ENCODE measurements around the gene TEN1.
"Not testable (repeated sequence)": the region's sequence is repeated elsewhere in the genome, so short reads cannot be mapped to it uniquely, and the experiment has no call there.

TEN1 gene

GRCh38 chr17:76036497-76037261, 57.6 kb downstream of the TEN1 start:
- no peak overlapping the region for H3K4me3 ChIP-seq (ENCODE audit: low read depth in 1 of 5, low read length in 5 of 5)
- H3K9ac ChIP-seq (ENCODE audit: low read length in 5 of 5): no peak overlapping the region
- peaks cover 0 to 3% (median 0%) of the 10 kb centered on the region in 5 donors for H3K27me3 ChIP-seq (ENCODE audit: control insufficient read depth in 5 of 5, insufficient read depth in 4 of 5, low read length in 5 of 5)
- peaks cover 10 to 39% (median 36%) of the 10 kb centered on the region in 5 donors for H3K36me3 ChIP-seq (ENCODE audit: control insufficient read depth in 5 of 5, insufficient read depth in 5 of 5, low read length in 5 of 5)
- H3K4me1 ChIP-seq (ENCODE audit: control insufficient read depth in 5 of 5, insufficient read depth in 5 of 5, low read length in 5 of 5): peaks cover 0 to 4% (median 0%) of the 10 kb centered on the region in 5 donors
- H3K9me3 ChIP-seq (ENCODE audit: control insufficient read depth in 5 of 5, low read length in 5 of 5): no peaks in the 10 kb centered on the region
- no peak overlapping the region for H3K27ac ChIP-seq (ENCODE audit: low read depth, low read length)

GRCh38 chr17:76038050-76038449, 59.0 kb downstream of the TEN1 start:
- Histone ChIP-seq H3K4me3 (ENCODE audit: low read depth in 1 of 5, low read length in 5 of 5) (no peak overlapping the region), H3K27ac (ENCODE audit: low read depth, low read length) (no peak overlapping the region), H3K27me3 (ENCODE audit: control insufficient read depth in 5 of 5, insufficient read depth in 4 of 5, low read length in 5 of 5) (no peaks in the 10 kb centered on the region), H3K4me1 (ENCODE audit: control insufficient read depth in 5 of 5, insufficient read depth in 5 of 5, low read length in 5 of 5) (peaks cover 0 to 4% (median 0%) of the 10 kb centered on the region in 5 donors), H3K9me3 (ENCODE audit: control insufficient read depth in 5 of 5, low read length in 5 of 5) (no peaks in the 10 kb centered on the region), H3K9ac (ENCODE audit: low read length in 5 of 5) (no peak overlapping the region), H3K36me3 (ENCODE audit: control insufficient read depth in 5 of 5, insufficient read depth in 5 of 5, low read length in 5 of 5) (peaks cover 10 to 51% (median 46%) of the 10 kb centered on the region in 5 donors)

- H3K36me3 ChIP-seq (ENCODE audit: control insufficient read depth in 5 of 5, insufficient read depth in 5 of 5, low read length in 5 of 5): peaks cover 12 to 62% (median 57%) of the 10 kb centered on the region in 5 donors
- H3K4me1 ChIP-seq (ENCODE audit: control insufficient read depth in 5 of 5, insufficient read depth in 5 of 5, low read length in 5 of 5): peaks cover 0 to 4% (median 0%) of the 10 kb centered on the region in 5 donors
- H3K27ac ChIP-seq (ENCODE audit: low read depth, low read length): no peak overlapping the region
- H3K9ac ChIP-seq (ENCODE audit: low read length in 5 of 5): no peak overlapping the region
- H3K27me3 ChIP-seq (ENCODE audit: control insufficient read depth in 5 of 5, insufficient read depth in 4 of 5, low read length in 5 of 5): no peaks in the 10 kb centered on the region
- H3K9me3 ChIP-seq (ENCODE audit: control insufficient read depth in 5 of 5, low read length in 5 of 5): no peaks in the 10 kb centered on the region
- H3K4me3 ChIP-seq (ENCODE audit: low read depth in 1 of 5, low read length in 5 of 5): no peak overlapping the region
Observed at GRCh38 chr17:76039121-76039520, 60.1 kb downstream of the TEN1 start.

- Histone ChIP-seq H3K4me3 (ENCODE audit: low read depth in 1 of 5, low read length in 5 of 5) (no peak overlapping the region), H3K27ac (ENCODE audit: low read depth, low read length) (no peak overlapping the region), H3K4me1 (ENCODE audit: control insufficient read depth in 5 of 5, insufficient read depth in 5 of 5, low read length in 5 of 5) (peaks cover 0 to 4% (median 0%) of the 10 kb centered on the region in 5 donors), H3K9ac (ENCODE audit: low read length in 5 of 5) (no peak overlapping the region), H3K36me3 (ENCODE audit: control insufficient read depth in 5 of 5, insufficient read depth in 5 of 5, low read length in 5 of 5) (peaks cover 12 to 74% (median 70%) of the 10 kb centered on the region in 5 donors), H3K9me3 (ENCODE audit: control insufficient read depth in 5 of 5, low read length in 5 of 5) (no peaks in the 10 kb centered on the region), H3K27me3 (ENCODE audit: control insufficient read depth in 5 of 5, insufficient read depth in 4 of 5, low read length in 5 of 5) (no peaks in the 10 kb centered on the region)
Observed at GRCh38 chr17:76040376-76040775, 61.3 kb downstream of the TEN1 start.

- H3K36me3 ChIP-seq (ENCODE audit: control insufficient read depth in 5 of 5, insufficient read depth in 5 of 5, low read length in 5 of 5): peaks cover 9 to 97% (median 91%) of the 10 kb centered on the region in 5 donors
Observed at GRCh38 chr17:76042868-76043267, 63.8 kb downstream of the TEN1 start.

GRCh38 chr17:76044475-76045007, 65.5 kb downstream of the TEN1 start:
- peaks cover 17 to 97% (median 93%) of the 10 kb centered on the region in 5 donors for H3K36me3 ChIP-seq (ENCODE audit: control insufficient read depth in 5 of 5, insufficient read depth in 5 of 5, low read length in 5 of 5)
- H3K9me3 ChIP-seq (ENCODE audit: control insufficient read depth in 5 of 5, low read length in 5 of 5); H3K27me3 ChIP-seq (ENCODE audit: control insufficient read depth in 5 of 5, insufficient read depth in 4 of 5, low read length in 5 of 5); H3K4me3 ChIP-seq (ENCODE audit: low read depth in 1 of 5, low read length in 5 of 5); H3K9ac ChIP-seq (ENCODE audit: low read length in 5 of 5); H3K4me1 ChIP-seq (ENCODE audit: control insufficient read depth in 5 of 5, insufficient read depth in 5 of 5, low read length in 5 of 5); H3K27ac ChIP-seq (ENCODE audit: low read depth, low read length): not testable (repeated sequence)

More at GRCh38 chr17:76042868-76043267, 63.8 kb downstream of the TEN1 start:
- H3K4me1 ChIP-seq (ENCODE audit: control insufficient read depth in 5 of 5, insufficient read depth in 5 of 5, low read length in 5 of 5); H3K9me3 ChIP-seq (ENCODE audit: control insufficient read depth in 5 of 5, low read length in 5 of 5); H3K9ac ChIP-seq (ENCODE audit: low read length in 5 of 5); H3K27ac ChIP-seq (ENCODE audit: low read depth, low read length); H3K27me3 ChIP-seq (ENCODE audit: control insufficient read depth in 5 of 5, insufficient read depth in 4 of 5, low read length in 5 of 5); H3K4me3 ChIP-seq (ENCODE audit: low read depth in 1 of 5, low read length in 5 of 5): not testable (repeated sequence)

GRCh38 chr17:76046064-76046463, 67.0 kb downstream of the TEN1 start:
- Histone ChIP-seq H3K36me3 (ENCODE audit: control insufficient read depth in 5 of 5, insufficient read depth in 5 of 5, low read length in 5 of 5) (peaks cover 17 to 97% (median 92%) of the 10 kb centered on the region in 5 donors), H3K27me3 (ENCODE audit: control insufficient read depth in 5 of 5, insufficient read depth in 4 of 5, low read length in 5 of 5) (no peaks in the 10 kb centered on the region), H3K4me3 (ENCODE audit: low read depth in 1 of 5, low read length in 5 of 5) (no peak overlapping the region), H3K4me1 (ENCODE audit: control insufficient read depth in 5 of 5, insufficient read depth in 5 of 5, low read length in 5 of 5) (no peaks in the 10 kb centered on the region), H3K9ac (ENCODE audit: low read length in 5 of 5) (no peak overlapping the region), H3K27ac (ENCODE audit: low read depth, low read length) (no peak overlapping the region), H3K9me3 (ENCODE audit: control insufficient read depth in 5 of 5, low read length in 5 of 5) (no peaks in the 10 kb centered on the region)

- Histone ChIP-seq H3K9ac (ENCODE audit: low read length in 5 of 5) (no peak overlapping the region), H3K4me1 (ENCODE audit: control insufficient read depth in 5 of 5, insufficient read depth in 5 of 5, low read length in 5 of 5) (no peaks in the 10 kb centered on the region), H3K27ac (ENCODE audit: low read depth, low read length) (no peak overlapping the region), H3K4me3 (ENCODE audit: low read depth in 1 of 5, low read length in 5 of 5) (no peak overlapping the region), H3K27me3 (ENCODE audit: control insufficient read depth in 5 of 5, insufficient read depth in 4 of 5, low read length in 5 of 5) (no peaks in the 10 kb centered on the region), H3K36me3 (ENCODE audit: control insufficient read depth in 5 of 5, insufficient read depth in 5 of 5, low read length in 5 of 5) (peaks cover 17 to 93% (median 85%) of the 10 kb centered on the region in 5 donors), H3K9me3 (ENCODE audit: control insufficient read depth in 5 of 5, low read length in 5 of 5) (no peaks in the 10 kb centered on the region)
Observed at GRCh38 chr17:76048025-76048605, 69.1 kb downstream of the TEN1 start.

GRCh38 chr17:76048711-76049110, 69.7 kb downstream of the TEN1 start:
- H3K9me3 ChIP-seq (ENCODE audit: control insufficient read depth in 5 of 5, low read length in 5 of 5): no peaks in the 10 kb centered on the region
- H3K4me3 ChIP-seq (ENCODE audit: low read depth in 1 of 5, low read length in 5 of 5): no peak overlapping the region
- peaks cover 16 to 93% (median 85%) of the 10 kb centered on the region in 5 donors for H3K36me3 ChIP-seq (ENCODE audit: control insufficient read depth in 5 of 5, insufficient read depth in 5 of 5, low read length in 5 of 5)
- H3K27ac ChIP-seq (ENCODE audit: low read depth, low read length): no peak overlapping the region
- no peaks in the 10 kb centered on the region for H3K27me3 ChIP-seq (ENCODE audit: control insufficient read depth in 5 of 5, insufficient read depth in 4 of 5, low read length in 5 of 5)
- H3K4me1 ChIP-seq (ENCODE audit: control insufficient read depth in 5 of 5, insufficient read depth in 5 of 5, low read length in 5 of 5): no peaks in the 10 kb centered on the region
- no peak overlapping the region for H3K9ac ChIP-seq (ENCODE audit: low read length in 5 of 5)

GRCh38 chr17:76049239-76049638, 70.2 kb downstream of the TEN1 start:
- Histone ChIP-seq H3K9ac (ENCODE audit: low read length in 5 of 5) (no peak overlapping the region), H3K27me3 (ENCODE audit: control insufficient read depth in 5 of 5, insufficient read depth in 4 of 5, low read length in 5 of 5) (no peaks in the 10 kb centered on the region), H3K27ac (ENCODE audit: low read depth, low read length) (no peak overlapping the region), H3K9me3 (ENCODE audit: control insufficient read depth in 5 of 5, low read length in 5 of 5) (no peaks in the 10 kb centered on the region), H3K36me3 (ENCODE audit: control insufficient read depth in 5 of 5, insufficient read depth in 5 of 5, low read length in 5 of 5) (peaks cover 19 to 93% (median 85%) of the 10 kb centered on the region in 5 donors), H3K4me1 (ENCODE audit: control insufficient read depth in 5 of 5, insufficient read depth in 5 of 5, low read length in 5 of 5) (no peaks in the 10 kb centered on the region), H3K4me3 (ENCODE audit: low read depth in 1 of 5, low read length in 5 of 5) (no peak overlapping the region)

All from subcutaneous abdominal adipose tissue (tissue), 5 donors.